Effector memory CD4-positive, alpha-beta T cell (primary cell): ENCODE data around the gene LGALS9B.
"Not testable (repeated sequence)": the region's sequence is repeated elsewhere in the genome, so short reads cannot be mapped to it uniquely, and the experiment has no call there.

Experiments used
- DNase-seq, 3 donors: peaks; one replicate each; pipeline ENCODE4 v3.0.0-alpha.2; 2020
- H3K27ac ChIP-seq: 2 replicates; pipeline ENCODE4 v1.7.0; 2013; ENCODE audit warnings: mild to moderate bottlenecking, low read length, moderate library complexity; ENCODE audit not compliant: insufficient read depth, poor library complexity, severe bottlenecking
- H3K27me3 ChIP-seq: replicated peaks from 2 replicates; pipeline ENCODE4 v1.7.0; 2013; ENCODE audit warnings: mild to moderate bottlenecking, low read length; ENCODE audit not compliant: insufficient read depth, control insufficient read depth, poor library complexity, severe bottlenecking
- H3K36me3 ChIP-seq: 2 replicates; pipeline ENCODE4 v1.7.0; 2013; ENCODE audit warnings: mild to moderate bottlenecking, low read length, moderate library complexity; ENCODE audit not compliant: control insufficient read depth, insufficient read depth
- H3K4me1 ChIP-seq: 2 replicates; pipeline ENCODE4 v1.7.0; 2013; ENCODE audit warnings: low read length, mild to moderate bottlenecking; ENCODE audit not compliant: control insufficient read depth, insufficient read depth, poor library complexity, severe bottlenecking
- H3K4me3 ChIP-seq: 2 replicates; pipeline ENCODE4 v1.7.0; 2013; ENCODE audit warnings: low read length, low read depth, mild to moderate bottlenecking; ENCODE audit not compliant: insufficient read depth, poor library complexity, severe bottlenecking
- H3K9me3 ChIP-seq: 2 replicates; pipeline ENCODE4 v1.7.0; 2013; ENCODE audit warnings: mild to moderate bottlenecking, low read length, moderate library complexity; ENCODE audit not compliant: control insufficient read depth

Gene LGALS9B

DNA sequence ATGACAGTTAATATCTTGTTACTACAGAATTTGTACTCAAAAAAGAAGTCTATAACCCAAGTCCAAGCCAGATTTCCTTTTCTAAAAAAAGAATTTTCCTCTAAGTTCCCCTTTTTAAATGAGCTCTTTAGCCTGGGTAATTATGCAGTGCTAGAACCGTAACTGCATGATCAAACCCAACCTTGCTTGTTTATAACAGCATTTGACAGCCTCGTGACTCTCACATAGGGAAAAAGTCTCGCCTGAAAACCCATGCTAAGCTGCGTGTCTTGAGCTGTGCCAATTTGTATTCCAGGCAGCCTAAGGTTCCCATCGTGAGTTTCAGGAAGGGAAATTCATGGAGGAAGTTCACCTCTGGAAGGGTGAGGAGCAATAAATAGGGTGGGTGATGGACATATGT lies 44.5 kb downstream of the LGALS9B start:
- not testable (repeated sequence) for H3K4me1 ChIP-seq, H3K36me3 ChIP-seq, H3K9me3 ChIP-seq, H3K27ac ChIP-seq, DNase-seq, H3K27me3 ChIP-seq, H3K4me3 ChIP-seq

DNA sequence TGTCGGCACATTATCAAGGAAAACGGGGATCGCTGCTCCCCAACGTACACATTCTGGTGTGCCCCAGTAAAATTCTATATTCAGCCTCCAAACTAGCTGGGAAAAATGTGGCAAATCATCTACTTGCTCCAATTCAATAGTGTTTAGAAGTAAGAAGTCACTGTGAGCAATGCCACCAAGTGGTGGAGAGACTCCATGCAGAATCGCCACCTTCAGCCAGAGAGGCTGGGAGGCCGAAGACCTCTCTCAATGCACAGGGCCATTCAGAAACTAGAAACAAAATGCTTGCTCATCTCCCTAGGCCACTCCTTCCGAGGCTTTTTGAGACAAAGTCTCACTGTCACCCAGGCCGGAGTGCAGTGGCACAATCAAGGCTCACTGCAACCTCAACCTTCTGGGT lies 48.5 kb downstream of the LGALS9B start:
- not testable (repeated sequence) for H3K27me3 ChIP-seq, H3K9me3 ChIP-seq, DNase-seq, H3K27ac ChIP-seq, H3K4me1 ChIP-seq, H3K36me3 ChIP-seq, H3K4me3 ChIP-seq

DNA sequence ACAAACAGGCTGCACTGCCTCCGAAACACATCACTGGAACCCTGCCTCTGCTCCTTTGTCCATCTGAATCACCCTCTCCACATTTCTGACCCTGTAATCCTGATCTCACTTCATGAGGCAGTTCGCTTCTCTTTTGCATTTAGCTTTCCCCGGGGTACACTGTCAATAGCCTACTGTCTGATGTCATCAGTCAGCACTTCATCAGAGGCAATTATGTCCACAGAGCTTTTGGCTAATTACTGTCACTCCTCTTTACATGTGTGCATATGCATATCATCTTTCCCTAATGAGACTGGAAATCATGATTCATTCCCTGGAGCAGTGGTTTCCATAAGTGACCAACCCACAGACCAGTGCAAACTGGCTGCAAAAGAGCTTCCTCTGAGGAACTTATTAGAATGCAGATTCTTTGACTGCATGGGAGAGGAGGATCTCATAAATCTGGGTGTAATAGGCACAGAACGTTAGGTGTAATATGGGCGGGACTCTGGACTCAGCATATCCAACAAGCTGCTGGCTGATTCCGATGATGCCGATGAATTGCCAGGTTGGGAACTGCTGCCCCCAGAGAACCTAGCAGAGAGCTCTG lies 49.8 kb downstream of the LGALS9B start:
- DNase-seq, H3K4me3 ChIP-seq, H3K36me3 ChIP-seq, H3K27me3 ChIP-seq, H3K27ac ChIP-seq, H3K4me1 ChIP-seq, H3K9me3 ChIP-seq: not testable (repeated sequence)

DNA sequence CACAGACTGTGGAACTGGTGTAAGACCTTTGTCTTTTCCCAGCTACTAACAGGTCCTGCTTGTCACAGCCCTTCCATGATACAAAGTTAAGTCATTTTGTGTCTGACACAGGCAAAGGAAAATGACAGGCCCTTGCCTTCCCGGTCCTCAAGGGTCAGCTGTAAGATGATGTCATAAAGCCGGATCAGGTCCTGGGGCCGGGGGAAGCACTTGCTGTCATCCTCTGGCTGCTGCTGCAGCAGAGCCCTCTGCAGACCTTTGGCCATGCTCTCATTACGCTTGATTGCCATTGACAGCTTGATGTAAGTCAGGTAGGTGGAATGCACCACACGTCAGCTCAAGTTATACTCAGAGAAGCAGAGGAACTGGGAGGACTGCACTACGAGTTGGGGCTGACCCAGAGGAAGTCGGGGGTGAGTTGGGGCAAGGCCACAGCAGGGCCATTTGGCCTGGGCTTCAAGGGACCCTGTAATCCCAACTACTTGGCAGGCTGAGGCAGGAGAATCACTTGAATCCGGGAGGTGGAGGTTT lies 50.9 kb downstream of the LGALS9B start:
- not testable (repeated sequence) for H3K27ac ChIP-seq, H3K4me3 ChIP-seq, DNase-seq, H3K4me1 ChIP-seq, H3K36me3 ChIP-seq, H3K27me3 ChIP-seq, H3K9me3 ChIP-seq

- H3K9me3 ChIP-seq, DNase-seq, H3K27me3 ChIP-seq, H3K27ac ChIP-seq, H3K4me1 ChIP-seq, H3K36me3 ChIP-seq, H3K4me3 ChIP-seq: not testable (repeated sequence)
Measured at GRCh38 chr17:20415479-20415878, 51.9 kb downstream of the LGALS9B start.

- DNase-seq, H3K36me3 ChIP-seq, H3K27me3 ChIP-seq, H3K27ac ChIP-seq, H3K4me1 ChIP-seq, H3K4me3 ChIP-seq, H3K9me3 ChIP-seq: not testable (repeated sequence)
Measured at GRCh38 chr17:20401306-20402022, 65.9 kb downstream of the LGALS9B start.

DNA sequence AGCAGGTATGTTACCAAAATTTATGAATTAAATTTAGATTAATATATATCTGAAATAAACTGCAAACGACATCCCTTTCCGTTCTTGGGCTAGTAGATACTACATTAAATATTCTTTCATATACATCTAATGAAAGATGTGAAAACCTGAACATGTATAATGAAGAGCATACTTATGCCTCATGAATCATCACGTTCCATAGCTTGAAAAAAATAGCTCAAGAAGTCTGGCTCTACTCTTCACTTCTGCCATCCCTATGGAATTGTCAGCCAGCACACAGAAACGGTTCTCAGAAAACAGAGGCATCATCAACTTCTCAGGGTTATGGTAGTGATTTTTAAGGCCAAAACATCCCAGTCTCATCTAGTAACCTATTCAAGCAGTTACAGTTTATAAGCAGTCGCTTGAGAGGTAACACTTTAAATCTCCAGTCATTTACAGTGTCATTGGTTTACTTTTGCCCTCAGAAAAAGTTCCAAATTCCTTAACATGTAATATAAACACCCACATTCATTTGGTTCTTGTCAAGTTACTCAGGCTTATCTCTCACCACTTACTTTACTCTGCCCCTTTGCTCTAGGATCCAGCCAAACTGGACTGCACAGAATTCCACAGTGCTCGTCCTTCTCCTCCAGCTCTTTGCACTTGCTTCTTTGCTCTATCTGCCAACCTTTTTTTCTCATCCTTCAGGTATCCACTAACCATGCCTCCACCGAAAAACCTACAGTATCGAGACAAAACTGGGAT lies 66.6 kb downstream of the LGALS9B start:
- not testable (repeated sequence) for H3K36me3 ChIP-seq, H3K9me3 ChIP-seq, H3K4me1 ChIP-seq, DNase-seq, H3K27ac ChIP-seq, H3K27me3 ChIP-seq, H3K4me3 ChIP-seq
